Mesodermal cell (in vitro differentiated cells): ENCODE results near the gene SPATC1L.
"Not testable (repeated sequence)": the region's sequence is repeated elsewhere in the genome, so short reads cannot be mapped to it uniquely, and the experiment has no call there.

Source experiments
- H3K27ac ChIP-seq: 2 replicates; pipeline ENCODE4 v1.7.0; 2013; ENCODE audit warnings: mild to moderate bottlenecking, low read depth, low read length, moderate library complexity; ENCODE audit not compliant: severe bottlenecking
- H3K36me3 ChIP-seq: 2 replicates; pipeline ENCODE4 v1.7.1; 2013; ENCODE audit warnings: mild to moderate bottlenecking, low read length, moderate library complexity; ENCODE audit not compliant: control insufficient read depth, insufficient read depth
- H3K4me1 ChIP-seq: one replicate; pipeline ENCODE4 v1.7.1; 2013; ENCODE audit warnings: mild to moderate bottlenecking, low read length; ENCODE audit not compliant: insufficient read depth, control insufficient read depth, poor library complexity, severe bottlenecking
- H3K4me3 ChIP-seq: 2 replicates; pipeline ENCODE4 v1.7.0; 2013; ENCODE audit warnings: low read length, control low read depth, mild to moderate bottlenecking; ENCODE audit not compliant: insufficient read depth, poor library complexity, severe bottlenecking; ENCODE audit errors: extremely low read depth
- H3K9me3 ChIP-seq: 2 replicates; pipeline ENCODE4 v1.7.1; 2013; ENCODE audit warnings: mild to moderate bottlenecking, low read length, moderate library complexity; ENCODE audit not compliant: control insufficient read depth
- WGBS, 2 experiments: methylation state at CpG; one replicate each; pipeline ENCODE4 v1.1.5; 2013; ENCODE audit warnings: missing lambda C conversion rate in 2 of 2; ENCODE audit not compliant: insufficient coverage in 2 of 2; 5-methylcytosine and 5-hydroxymethylcytosine counted together

The SPATC1L gene

GRCh38 chr21:46180778-46181391 lies 3.4 kb downstream of the SPATC1L start:
- Histone ChIP-seq H3K4me1 (peaks cover 2% of the 10 kb centered on the region), H3K4me3 (no peak overlapping the region), H3K27ac (no peak overlapping the region), H3K9me3 (peaks cover 17% of the 10 kb centered on the region), H3K36me3 (no peaks in the 10 kb centered on the region)
- 95 to 97% methylated on average over 23 to 26 of the region's 26 CpGs for WGBS, 2 experiments

GRCh38 chr21:46180079-46180722 lies 4.1 kb downstream of the SPATC1L start:
- H3K4me3 ChIP-seq = no peak overlapping the region
- no peaks in the 10 kb centered on the region for H3K36me3 ChIP-seq
- H3K9me3 ChIP-seq = peaks cover 17% of the 10 kb centered on the region
- H3K4me1 ChIP-seq = peaks cover 2% of the 10 kb centered on the region
- WGBS, 2 experiments = 89% methylated on average over 21 to 22 of the region's 24 CpGs
- H3K27ac ChIP-seq = no peak overlapping the region

GRCh38 chr21:46179708-46180078 lies 4.6 kb downstream of the SPATC1L start:
- peaks cover 17% of the 10 kb centered on the region for H3K9me3 ChIP-seq
- H3K36me3 ChIP-seq = no peaks in the 10 kb centered on the region
- H3K4me3 ChIP-seq = no peak overlapping the region
- H3K4me1 ChIP-seq = peaks cover 1% of the 10 kb centered on the region
- H3K27ac ChIP-seq = no peak overlapping the region
- 94% methylated on average over 17 of the region's 17 CpGs for WGBS, 2 experiments

- Histone ChIP-seq H3K9me3 (peaks cover 17% of the 10 kb centered on the region), H3K27ac (no peak overlapping the region), H3K4me1 (no peaks in the 10 kb centered on the region), H3K4me3 (no peak overlapping the region), H3K36me3 (no peaks in the 10 kb centered on the region)
- WGBS, 2 experiments = 77 to 100% methylated on average over 1 to 2 of the region's 4 CpGs
Measured at GRCh38 chr21:46178961-46179360, 5.3 kb downstream of the SPATC1L start.

GRCh38 chr21:46176443-46177129 lies 7.7 kb downstream of the SPATC1L start:
- not testable (repeated sequence) for H3K4me3 ChIP-seq, H3K4me1 ChIP-seq, H3K27ac ChIP-seq, H3K36me3 ChIP-seq
- no CpG with 5 or more reads among the region's 3 CpGs for WGBS, 2 experiments
- peaks cover 17% of the 10 kb centered on the region for H3K9me3 ChIP-seq

GRCh38 chr21:46173573-46173972 lies 10.7 kb downstream of the SPATC1L start:
- 100% methylated on average over 1 of the region's 1 CpG; no CpG with 5 or more reads in 1 of the 2 experiments for WGBS, 2 experiments
- no peak overlapping the region for H3K27ac ChIP-seq
- H3K4me3 ChIP-seq = no peak overlapping the region
- peaks cover 17% of the 10 kb centered on the region for H3K9me3 ChIP-seq
- H3K4me1 ChIP-seq = no peaks in the 10 kb centered on the region
- H3K36me3 ChIP-seq = no peaks in the 10 kb centered on the region

GRCh38 chr21:46172863-46173528 lies 11.3 kb downstream of the SPATC1L start:
- H3K4me3 ChIP-seq = no peak overlapping the region
- no peaks in the 10 kb centered on the region for H3K4me1 ChIP-seq
- no peak overlapping the region for H3K27ac ChIP-seq
- 91 to 95% methylated on average over 5 to 6 of the region's 6 CpGs for WGBS, 2 experiments
- no peaks in the 10 kb centered on the region for H3K36me3 ChIP-seq
- peaks cover 17% of the 10 kb centered on the region for H3K9me3 ChIP-seq

- Histone ChIP-seq H3K27ac (no peak overlapping the region), H3K4me3 (no peak overlapping the region), H3K36me3 (no peaks in the 10 kb centered on the region), H3K4me1 (no peaks in the 10 kb centered on the region), H3K9me3 (peaks cover 11% of the 10 kb centered on the region)
- 96 to 97% methylated on average over 10 to 12 of the region's 21 CpGs for WGBS, 2 experiments
Measured at GRCh38 chr21:46171996-46172862, 12.0 kb downstream of the SPATC1L start.

GRCh38 chr21:46171585-46171984 lies 12.7 kb downstream of the SPATC1L start:
- Histone ChIP-seq H3K27ac (no peak overlapping the region), H3K36me3 (no peaks in the 10 kb centered on the region), H3K9me3 (peaks cover 4% of the 10 kb centered on the region), H3K4me3 (no peak overlapping the region), H3K4me1 (no peaks in the 10 kb centered on the region)
- 100% methylated on average over 1 to 2 of the region's 2 CpGs for WGBS, 2 experiments
